Measurements from ENCODE around the gene GLT1D1.

DNA sequence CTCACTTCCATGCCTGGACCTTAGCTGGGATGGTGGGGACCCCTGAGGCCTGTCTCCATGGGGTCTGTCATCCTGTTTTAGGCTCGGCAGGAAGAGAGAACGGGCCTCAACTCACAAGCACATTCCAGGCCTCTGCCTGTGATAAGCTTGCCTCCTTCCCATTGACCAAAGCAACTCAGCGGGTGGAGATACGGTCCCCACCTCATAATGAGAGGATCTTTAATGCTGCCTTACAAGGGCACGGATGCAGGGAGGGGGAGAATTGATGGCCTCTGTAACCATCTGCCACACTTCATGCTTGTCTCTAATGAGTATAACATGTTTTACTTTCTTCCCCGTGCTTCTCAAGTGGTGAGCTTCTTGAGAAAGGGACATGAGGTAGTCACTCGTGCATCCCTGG, 50.0 kb downstream of the GLT1D1 start:
- no peak for TF ChIP-seq CTCF (IDR thresholded peaks at IDR 0.05 in 4 of 5, conservative IDR thresholded peaks at IDR 0.05 in 1 of 5)
- TF ChIP-seq POLR2A (IDR thresholded peaks at IDR 0.05): no peak

Data from gastrocnemius medialis (tissue), 4 donors.